PFSK-1 (cell line): ENCODE data around the gene MTA3.

Source experiments
- FOXP2 ChIP-seq: optimal IDR thresholded peaks from 2 replicates; pipeline ENCODE3; 2011; ENCODE audit warnings: borderline replicate concordance, control low read depth, inconsistent platforms; ENCODE audit not compliant: insufficient read depth; ENCODE audit errors: extremely low read length, extremely low read depth
- POLR2AphosphoS5 ChIP-seq: IDR thresholded peaks from 2 replicates; pipeline ENCODE4 v1.6.1; 2012; ENCODE audit warnings: low read depth, mild to moderate bottlenecking, control low read depth, low read length, moderate library complexity
- REST ChIP-seq, 2 experiments: IDR thresholded peaks; 2 replicates each; pipeline versions ENCODE4 v1.6.1 to v1.8.0; 2011 to 2012; ENCODE audit warnings: low read depth in 2 of 2, low read length in 2 of 2, control low read depth in 1 of 2, inconsistent platforms in 1 of 2, mild to moderate bottlenecking in 1 of 2, moderate library complexity in 1 of 2; ENCODE audit not compliant: insufficient read depth in 1 of 2
- SIN3A ChIP-seq: IDR thresholded peaks from 2 replicates; pipeline ENCODE4 v1.6.1; 2012; ENCODE audit warnings: mild to moderate bottlenecking, low read length, moderate library complexity, borderline replicate concordance; ENCODE audit not compliant: insufficient read depth
- TAF1 ChIP-seq: IDR thresholded peaks from 2 replicates; pipeline ENCODE4 v1.6.1; 2012; ENCODE audit warnings: low read length, control low read depth, borderline replicate concordance; ENCODE audit not compliant: insufficient read depth

Gene MTA3

GRCh38 chr2:42784204-42784880 lies 215.9 kb downstream of the MTA3 start:
- TF ChIP-seq POLR2AphosphoS5 (no peak), SIN3A (no peak), TAF1 (no peak), REST (IDR thresholded peaks at IDR 0.05; ENCODE audit: insufficient read depth in 1 of 2, low read depth in 2 of 2, low read length in 2 of 2) (no peak), FOXP2 (no peak)

GRCh38 chr2:42786561-42787345 lies 218.3 kb downstream of the MTA3 start:
- TF ChIP-seq POLR2AphosphoS5 (no peak), REST (IDR thresholded peaks at IDR 0.05; ENCODE audit: insufficient read depth in 1 of 2, low read depth in 2 of 2, low read length in 2 of 2) (no peak), SIN3A (no peak), FOXP2 (no peak), TAF1 (no peak)

GRCh38 chr2:42787424-42787787 lies 219.0 kb downstream of the MTA3 start:
- no peak for TF ChIP-seq SIN3A
- TF ChIP-seq POLR2AphosphoS5: no peak

GRCh38 chr2:42787788-42788477 lies 219.5 kb downstream of the MTA3 start:
- no peak for TF ChIP-seq SIN3A
- TF ChIP-seq TAF1: no peak
- TF ChIP-seq POLR2AphosphoS5: no peak
- no peak for TF ChIP-seq FOXP2
- no peak for TF ChIP-seq REST (IDR thresholded peaks at IDR 0.05; ENCODE audit: insufficient read depth in 1 of 2, low read depth in 2 of 2, low read length in 2 of 2)

- TF ChIP-seq POLR2AphosphoS5 (no peak), REST (IDR thresholded peaks at IDR 0.05; ENCODE audit: insufficient read depth in 1 of 2, low read depth in 2 of 2, low read length in 2 of 2) (no peak), FOXP2 (no peak), TAF1 (no peak), SIN3A (no peak)
Observed at GRCh38 chr2:42788478-42788793, 220.0 kb downstream of the MTA3 start.
